HepG2 (cell line): ENCODE data around the gene PPP1R12A. TPM values are rescaled to one million over a fixed set of nuclear protein-coding genes. Genes with fewer than 3 reads are reported as not detected.

ENCODE experiments used
- ATAC-seq: fragments of 200-7000 bp; cut with Tn5 transposase; 3 replicates; pipeline ENCODE4 v1.9.1; 2020; ENCODE audit warnings: mild to moderate bottlenecking, moderate library complexity
- BruUV-seq: library from RNA; stranded (reverse); fragments of 400-500 nt; replicated peaks from 2 replicates; lab custom pipeline; 2021; lab: Mats Ljungman, UMichigan
- CTCF ChIA-PET: fragments of 300-600 bp; formaldehyde crosslinking; extraction: SDS; loops from one replicate; lab custom pipeline; 2021; ENCODE audit warnings: low total read pairs, inconsistent platforms, low intra/inter-chr PET ratio; lab: Yijun Ruan, JAX
- POLR2A ChIA-PET: fragments of 350-600 bp; sonication (Branson Sonifier 250); formaldehyde crosslinking; loops from one replicate; lab custom pipeline; 2020; ENCODE audit warnings: antibody characterized with exemption, inconsistent platforms; lab: Yijun Ruan, JAX
- DNase-seq: peaks from one replicate; pipeline ENCODE4 v3.0.0-alpha.2; 2015; ENCODE audit warnings: low spot score
- FAIRE-seq: peaks from 3 replicates; lab custom pipeline; 2011; peaks lifted over from hg19 to GRCh38; lab: Jason Lieb, UNC
- H2AFZ ChIP-seq: one replicate; pipeline ENCODE4 v1.6.1; 2011; ENCODE audit warnings: low read length, inconsistent platforms
- H3K27ac ChIP-seq: fragments of 300-600 bp; 3 replicates; pipeline ENCODE4 v1.8.0; 2011; ENCODE audit warnings: mixed run types, mild to moderate bottlenecking, mixed read lengths, low read length, inconsistent platforms; ENCODE audit not compliant: insufficient read depth; ENCODE audit errors: extremely low read length
- H3K27me3 ChIP-seq, 2 experiments: fragments of 200-600 bp in 1 of 2; 2 replicates in 1 of 2; 3 replicates in 1 of 2; pipeline versions ENCODE4 v1.6.0 to v1.8.0; 2011; ENCODE audit warnings: low read length in 2 of 2, mild to moderate bottlenecking in 2 of 2, moderate library complexity in 2 of 2, inconsistent platforms in 1 of 2; ENCODE audit not compliant: insufficient read depth in 2 of 2, control insufficient read depth in 1 of 2
- H3K36me3 ChIP-seq, 2 experiments: fragments of 200-600 bp in 1 of 2; replicated peaks in 1 of 2; 2 replicates in 1 of 2; 3 replicates in 1 of 2; pipeline versions ENCODE4 v1.5.1 to v1.8.0; 2011; ENCODE audit warnings: low read length in 2 of 2, inconsistent platforms in 1 of 2; ENCODE audit not compliant: insufficient read depth in 2 of 2, control insufficient read depth in 1 of 2
- H3K4me1 ChIP-seq: 2 replicates; pipeline ENCODE4 v1.5.1; 2012; ENCODE audit warnings: low read length, inconsistent platforms; ENCODE audit not compliant: insufficient read depth
- H3K4me2 ChIP-seq: 2 replicates; pipeline ENCODE4 v1.6.0; 2011; ENCODE audit warnings: low read depth, low read length, inconsistent platforms
- H3K4me3 ChIP-seq, 3 experiments: fragments of 200-600 bp in 1 of 3; sonication (generic), shearing (Covaris generic) in 1 of 3; replicated peaks in 1 of 3; 2 replicates each; pipeline ENCODE4 v1.5.1; 2011 to 2016; ENCODE audit warnings: low read length in 3 of 3, inconsistent platforms in 2 of 3, low read depth in 2 of 3, mild to moderate bottlenecking in 2 of 3, control low read depth in 1 of 3, mixed read lengths in 1 of 3; ENCODE audit not compliant: insufficient read depth in 1 of 3
- H3K79me2 ChIP-seq: one replicate; pipeline ENCODE4 v1.6.1; 2011; ENCODE audit warnings: low read length, inconsistent platforms; ENCODE audit not compliant: insufficient read depth
- H3K9ac ChIP-seq: 2 replicates; pipeline ENCODE4 v1.6.0; 2011; ENCODE audit warnings: mild to moderate bottlenecking, low read depth, low read length, inconsistent platforms; ENCODE audit not compliant: insufficient read depth
- H3K9me3 ChIP-seq: 2 replicates; pipeline ENCODE4 v1.5.1; 2012; ENCODE audit warnings: mild to moderate bottlenecking, low read length
- H4K20me1 ChIP-seq: 2 replicates; pipeline ENCODE4 v1.6.0; 2011; ENCODE audit warnings: inconsistent platforms, mild to moderate bottlenecking, low read length, moderate library complexity; ENCODE audit not compliant: insufficient read depth
- IRX3 ChIP-seq: sonication (generic); formaldehyde crosslinking; IDR thresholded peaks from 2 replicates; pipeline ENCODE4 v1.8.1; 2023; ENCODE audit warnings: mild to moderate bottlenecking, low read depth, missing genetic modification reagents, borderline replicate concordance
- PAX8 ChIP-seq: sonication (generic); formaldehyde crosslinking; IDR thresholded peaks from 2 replicates; pipeline ENCODE4 v1.8.0; 2022; ENCODE audit warnings: mild to moderate bottlenecking, missing genetic modification reagents, borderline replicate concordance
- WGBS: methylation state at CpG from one replicate; pipeline ENCODE4 v1.1.6; 2017; ENCODE audit warnings: low lambda C conversion rate; 5-methylcytosine and 5-hydroxymethylcytosine counted together
- in situ Hi-C: cut with HindIII; loops from 2 replicates; pipeline ENCODE4 v1.10.0; 2017; ENCODE audit warnings: low pct_unique_long_range_greater_than_20kb; ENCODE audit not compliant: extremely low pct_ligation_motif_present
- intact Hi-C: fragments of 100-400 bp; cut with micrococcal nuclease; formaldehyde crosslinking; loops from one replicate; pipeline ENCODE4 v1.10.0; 2022; ENCODE audit not compliant: unreplicated experiment
- polyA plus RNA-seq, 8 experiments: library from polyadenylated mRNA; depleted of rRNA in 3 of 8; stranded (reverse) in 7 of 8; unstranded in 1 of 8; fragments of >200 nt; fragmentation: Illumina TruSeq in 4 of 8; extraction: Trizol in 4 of 8; gene quantifications; 2 replicates each; pipeline versions ENCODE4 v1.2.1 to v1.2.3, GENCODE V29; 2011 to 2016; ENCODE audit warnings: low read depth in 4 of 8, missing spikeins in 1 of 8, mixed read lengths in 1 of 8; ENCODE audit not compliant: insufficient read depth in 1 of 8
- total RNA-seq, 5 experiments: library from RNA; depleted of rRNA; stranded (reverse); fragments of >200 nt; fragmentation: Illumina TruSeq; extraction: Trizol; gene quantifications; 2 replicates each; pipeline ENCODE4 v1.2.3, GENCODE V29; 2016; ENCODE audit warnings: low read depth in 1 of 5
- TF ChIP-seq, protein P1 (sequence below): sonication (generic); formaldehyde crosslinking; IDR thresholded peaks from 2 replicates; pipeline ENCODE4 v1.4.0; 2020; ENCODE audit warnings: missing genetic modification reagents
- TF ChIP-seq, protein P2 (sequence below): sonication (generic); formaldehyde crosslinking; IDR thresholded peaks from 2 replicates; pipeline ENCODE4 v1.5.0; 2020; ENCODE audit warnings: missing genetic modification reagents
- TF ChIP-seq, protein P3 (sequence below): sonication (generic); formaldehyde crosslinking; IDR thresholded peaks from 2 replicates; pipeline ENCODE4 v1.5.0; 2020; ENCODE audit warnings: missing genetic modification reagents

The PPP1R12A gene
- total and polyA plus RNA-seq, 2 of the 13 experiments (the other 11 are each of a cell fraction or from before 2014, with no cell fraction given): 23.8 to 50.0 TPM

DNA sequence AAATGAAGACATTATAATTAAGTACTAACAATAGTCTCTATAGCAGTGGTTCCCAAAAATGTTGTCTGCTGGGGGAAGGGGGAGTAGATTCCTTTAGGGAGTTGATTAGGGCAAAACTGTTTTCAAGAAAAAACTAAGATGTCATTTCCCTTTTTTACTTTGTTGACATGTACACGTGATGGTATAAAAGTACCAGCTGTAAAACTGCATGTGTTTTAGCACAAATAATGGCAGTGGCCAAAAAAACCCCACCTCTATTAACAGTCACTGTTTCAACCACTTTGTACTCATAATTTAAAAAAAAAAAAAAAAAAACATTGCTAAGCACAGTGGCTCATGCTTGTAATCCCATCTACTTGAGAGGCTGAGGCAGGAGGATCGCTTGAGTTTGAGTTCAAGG, 61.7 kb downstream of the PPP1R12A start:
- in situ Hi-C loops (no loop called here), intact Hi-C loops (no loop called here)
- no peaks in the 10 kb centered on the region for H3K9me3 ChIP-seq
- H3K27ac ChIP-seq: no peak overlapping the region
- H3K79me2 ChIP-seq: peaks cover 5% of the 10 kb centered on the region
- no peak overlapping the region for H3K4me3 ChIP-seq
- WGBS: 97% methylated on average over 2 of the region's 2 CpGs
- FAIRE-seq (no peak), DNase-seq (no peak), ATAC-seq (no peak)
- H3K4me2 ChIP-seq: no peak overlapping the region
- no peaks in the 10 kb centered on the region for H3K4me1 ChIP-seq
- no peak overlapping the region for H3K9ac ChIP-seq
- BruUV-seq: no TSS peak
- TF ChIP-seq PAX8 (CRISPR knock-in tag) (no peak), IRX3 (CRISPR knock-in tag) (no peak)
- TF ChIP-seq, protein P1, sequence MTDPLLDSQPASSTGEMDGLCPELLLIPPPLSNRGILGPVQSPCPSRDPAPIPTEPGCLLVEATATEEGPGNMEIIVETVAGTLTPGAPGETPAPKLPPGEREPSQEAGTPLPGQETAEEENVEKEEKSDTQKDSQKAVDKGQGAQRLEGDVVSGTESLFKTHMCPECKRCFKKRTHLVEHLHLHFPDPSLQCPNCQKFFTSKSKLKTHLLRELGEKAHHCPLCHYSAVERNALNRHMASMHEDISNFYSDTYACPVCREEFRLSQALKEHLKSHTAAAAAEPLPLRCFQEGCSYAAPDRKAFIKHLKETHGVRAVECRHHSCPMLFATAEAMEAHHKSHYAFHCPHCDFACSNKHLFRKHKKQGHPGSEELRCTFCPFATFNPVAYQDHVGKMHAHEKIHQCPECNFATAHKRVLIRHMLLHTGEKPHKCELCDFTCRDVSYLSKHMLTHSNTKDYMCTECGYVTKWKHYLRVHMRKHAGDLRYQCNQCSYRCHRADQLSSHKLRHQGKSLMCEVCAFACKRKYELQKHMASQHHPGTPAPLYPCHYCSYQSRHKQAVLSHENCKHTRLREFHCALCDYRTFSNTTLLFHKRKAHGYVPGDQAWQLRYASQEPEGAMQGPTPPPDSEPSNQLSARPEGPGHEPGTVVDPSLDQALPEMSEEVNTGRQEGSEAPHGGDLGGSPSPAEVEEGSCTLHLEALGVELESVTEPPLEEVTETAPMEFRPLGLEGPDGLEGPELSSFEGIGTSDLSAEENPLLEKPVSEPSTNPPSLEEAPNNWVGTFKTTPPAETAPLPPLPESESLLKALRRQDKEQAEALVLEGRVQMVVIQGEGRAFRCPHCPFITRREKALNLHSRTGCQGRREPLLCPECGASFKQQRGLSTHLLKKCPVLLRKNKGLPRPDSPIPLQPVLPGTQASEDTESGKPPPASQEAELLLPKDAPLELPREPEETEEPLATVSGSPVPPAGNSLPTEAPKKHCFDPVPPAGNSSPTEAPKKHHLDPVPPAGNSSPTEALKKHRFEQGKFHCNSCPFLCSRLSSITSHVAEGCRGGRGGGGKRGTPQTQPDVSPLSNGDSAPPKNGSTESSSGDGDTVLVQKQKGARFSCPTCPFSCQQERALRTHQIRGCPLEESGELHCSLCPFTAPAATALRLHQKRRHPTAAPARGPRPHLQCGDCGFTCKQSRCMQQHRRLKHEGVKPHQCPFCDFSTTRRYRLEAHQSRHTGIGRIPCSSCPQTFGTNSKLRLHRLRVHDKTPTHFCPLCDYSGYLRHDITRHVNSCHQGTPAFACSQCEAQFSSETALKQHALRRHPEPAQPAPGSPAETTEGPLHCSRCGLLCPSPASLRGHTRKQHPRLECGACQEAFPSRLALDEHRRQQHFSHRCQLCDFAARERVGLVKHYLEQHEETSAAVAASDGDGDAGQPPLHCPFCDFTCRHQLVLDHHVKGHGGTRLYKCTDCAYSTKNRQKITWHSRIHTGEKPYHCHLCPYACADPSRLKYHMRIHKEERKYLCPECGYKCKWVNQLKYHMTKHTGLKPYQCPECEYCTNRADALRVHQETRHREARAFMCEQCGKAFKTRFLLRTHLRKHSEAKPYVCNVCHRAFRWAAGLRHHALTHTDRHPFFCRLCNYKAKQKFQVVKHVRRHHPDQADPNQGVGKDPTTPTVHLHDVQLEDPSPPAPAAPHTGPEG (CRISPR knock-in tag): no peak
- TF ChIP-seq, protein P2, sequence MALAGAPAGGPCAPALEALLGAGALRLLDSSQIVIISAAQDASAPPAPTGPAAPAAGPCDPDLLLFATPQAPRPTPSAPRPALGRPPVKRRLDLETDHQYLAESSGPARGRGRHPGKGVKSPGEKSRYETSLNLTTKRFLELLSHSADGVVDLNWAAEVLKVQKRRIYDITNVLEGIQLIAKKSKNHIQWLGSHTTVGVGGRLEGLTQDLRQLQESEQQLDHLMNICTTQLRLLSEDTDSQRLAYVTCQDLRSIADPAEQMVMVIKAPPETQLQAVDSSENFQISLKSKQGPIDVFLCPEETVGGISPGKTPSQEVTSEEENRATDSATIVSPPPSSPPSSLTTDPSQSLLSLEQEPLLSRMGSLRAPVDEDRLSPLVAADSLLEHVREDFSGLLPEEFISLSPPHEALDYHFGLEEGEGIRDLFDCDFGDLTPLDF (CRISPR knock-in tag): no peak
- TF ChIP-seq, protein P3, sequence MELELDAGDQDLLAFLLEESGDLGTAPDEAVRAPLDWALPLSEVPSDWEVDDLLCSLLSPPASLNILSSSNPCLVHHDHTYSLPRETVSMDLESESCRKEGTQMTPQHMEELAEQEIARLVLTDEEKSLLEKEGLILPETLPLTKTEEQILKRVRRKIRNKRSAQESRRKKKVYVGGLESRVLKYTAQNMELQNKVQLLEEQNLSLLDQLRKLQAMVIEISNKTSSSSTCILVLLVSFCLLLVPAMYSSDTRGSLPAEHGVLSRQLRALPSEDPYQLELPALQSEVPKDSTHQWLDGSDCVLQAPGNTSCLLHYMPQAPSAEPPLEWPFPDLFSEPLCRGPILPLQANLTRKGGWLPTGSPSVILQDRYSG: no peak
- POLR2A ChIA-PET: no interaction called here
- CTCF ChIA-PET: no interaction called here
- H4K20me1 ChIP-seq: no peaks in the 10 kb centered on the region; the same call in 1 of the 2 replicates
- H3K36me3 ChIP-seq: peaks cover 1 to 13% of the 10 kb centered on the region in 2 experiments; a peak in 2 of 5 replicates
- H3K27me3 ChIP-seq: no peaks in the 10 kb centered on the region
- no peak overlapping the region for H2AFZ ChIP-seq
